Thyroid gland (tissue), 4 donors: Measurements from ENCODE around the gene SLC7A6OS. TPM values are rescaled to one million over a fixed set of nuclear protein-coding genes. Genes with fewer than 3 reads are reported as not detected.

Experiments
- DNase-seq, 2 donors: peaks; one replicate each; pipeline ENCODE4 v3.0.0-alpha.2; 2019
- H3K27ac ChIP-seq, 3 donors: fragments of 200-600 bp; sonication (generic); 1 replicate in 2 of 3; 2 replicates in 1 of 3; pipeline ENCODE4 v1.5.1; 2016 to 2019; ENCODE audit warnings: mild to moderate bottlenecking in 1 of 3, moderate library complexity in 1 of 3
- H3K27me3 ChIP-seq: fragments of 200-600 bp; sonication (generic); one replicate; pipeline ENCODE4 v1.5.1; 2019
- H3K36me3 ChIP-seq, 2 donors: fragments of 200-600 bp; sonication (generic); one replicate each; pipeline ENCODE4 v1.5.1; 2016 to 2019
- H3K4me1 ChIP-seq, 2 donors: fragments of 200-600 bp; sonication (generic); one replicate each; pipeline ENCODE4 v1.5.1; 2017 to 2019
- H3K4me3 ChIP-seq, 3 donors: fragments of 200-600 bp; sonication (generic); replicated peaks in 1 of 3; 1 replicate in 2 of 3; 2 replicates in 1 of 3; pipeline ENCODE4 v1.5.1; 2016; ENCODE audit warnings: mild to moderate bottlenecking in 1 of 3
- H3K9me3 ChIP-seq: fragments of 200-600 bp; sonication (generic); one replicate; pipeline ENCODE4 v1.5.1; 2017
- POLR2A ChIP-seq, 2 donors: fragments of 450-650 bp; IDR thresholded peaks; one replicate each; pipeline ENCODE4 v1.6.1; 2017; ENCODE audit warnings: antibody characterized with exemption in 2 of 2, mild to moderate bottlenecking in 2 of 2, moderate library complexity in 1 of 2
- WGBS, 2 donors: methylation state at CpG; one replicate each; pipeline ENCODE4 v1.1.5; 2017; 5-methylcytosine and 5-hydroxymethylcytosine counted together
- intact Hi-C: fragments of 100-400 bp; cut with DNase I; formaldehyde crosslinking; loops from one replicate; pipeline ENCODE4 v1.15.1; 2023
- total RNA-seq, 4 donors: library from RNA; depleted of rRNA; stranded (reverse); fragments of >200 nt; gene quantifications; one replicate each; pipeline ENCODE4 v1.2.3, GENCODE V29; 2016
- TF ChIP-seq, protein P1 (sequence below), 6 experiments: fragments of 200-600 bp in 3 of 6; fragments of 450-650 bp in 3 of 6; sonication (generic) in 3 of 6; IDR thresholded peaks; one replicate each; pipeline ENCODE4 v1.5.1; 2016 to 2019; ENCODE audit warnings: antibody characterized with exemption in 6 of 6, mild to moderate bottlenecking in 2 of 6, inconsistent platforms in 1 of 6, moderate library complexity in 1 of 6

SLC7A6OS gene
- total RNA-seq, 4 donors from 2014 or later: 13.4 to 25.8 (median 18.7) TPM

DNA sequence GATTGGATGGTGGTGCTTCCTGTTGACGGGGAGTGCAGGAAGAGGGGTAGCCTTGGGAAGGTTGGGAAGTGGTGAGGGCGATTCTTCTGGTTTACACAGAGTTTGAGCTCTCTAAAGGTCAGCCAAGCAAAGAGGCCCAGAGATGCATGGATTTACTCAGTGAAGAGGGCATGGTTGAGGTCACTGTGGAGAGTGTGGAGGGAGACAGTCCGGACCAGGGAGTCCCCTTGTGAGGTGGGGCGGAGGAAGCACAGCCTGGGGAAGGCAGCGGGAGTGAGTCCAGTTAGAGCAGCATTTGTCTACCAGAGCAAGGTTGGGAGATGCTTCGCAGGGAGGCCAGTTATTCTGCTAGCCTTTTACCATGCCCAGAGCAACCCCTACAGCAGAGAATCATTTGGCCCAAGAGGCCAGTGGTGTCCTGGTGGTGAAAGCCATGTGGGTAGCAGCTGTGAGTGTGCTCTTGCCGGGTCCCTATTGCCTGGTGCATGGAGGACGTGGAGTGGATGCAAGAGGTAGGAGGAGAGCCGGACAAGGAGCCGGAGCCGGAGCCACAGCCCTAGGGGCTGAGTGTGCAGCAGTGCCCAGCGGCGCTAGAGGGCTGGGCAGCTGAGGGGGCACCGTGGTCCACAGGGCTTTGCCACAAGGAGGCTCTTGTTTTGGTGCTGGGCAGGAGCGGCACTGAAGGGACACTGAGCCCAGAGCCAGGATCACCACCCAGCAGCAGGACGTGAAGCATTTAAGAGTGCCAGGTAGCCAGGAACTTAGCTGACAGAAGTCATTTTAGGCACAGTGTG is 27.8 kb upstream of the SLC7A6OS start:
- H3K36me3 ChIP-seq: peaks cover 0 to 5% of the 10 kb centered on the region in 2 donors
- intact Hi-C loops: no loop called here
- WGBS, 2 donors: 55 to 61% methylated on average over 16 of the region's 16 CpGs

DNA sequence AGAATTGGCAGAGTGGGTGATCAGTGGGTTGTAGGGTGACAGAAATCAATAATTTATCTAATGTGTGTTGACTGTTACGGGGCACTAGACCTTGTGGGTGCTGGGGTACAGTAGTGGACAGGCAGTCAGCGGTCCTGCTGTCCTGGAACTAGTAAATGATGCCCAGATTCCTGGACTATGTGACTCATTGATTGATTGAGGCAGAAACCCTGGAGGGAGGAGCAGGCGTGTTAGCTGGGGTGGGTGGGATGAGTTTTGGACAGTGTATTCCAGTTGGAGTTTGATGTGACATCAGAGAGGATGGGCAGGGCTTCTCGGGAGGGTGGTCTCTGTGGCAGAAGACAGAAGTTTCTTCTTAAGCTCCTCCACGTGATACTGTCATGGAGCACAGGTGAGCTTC is 24.4 kb upstream of the SLC7A6OS start:
- TF ChIP-seq, protein P1, sequence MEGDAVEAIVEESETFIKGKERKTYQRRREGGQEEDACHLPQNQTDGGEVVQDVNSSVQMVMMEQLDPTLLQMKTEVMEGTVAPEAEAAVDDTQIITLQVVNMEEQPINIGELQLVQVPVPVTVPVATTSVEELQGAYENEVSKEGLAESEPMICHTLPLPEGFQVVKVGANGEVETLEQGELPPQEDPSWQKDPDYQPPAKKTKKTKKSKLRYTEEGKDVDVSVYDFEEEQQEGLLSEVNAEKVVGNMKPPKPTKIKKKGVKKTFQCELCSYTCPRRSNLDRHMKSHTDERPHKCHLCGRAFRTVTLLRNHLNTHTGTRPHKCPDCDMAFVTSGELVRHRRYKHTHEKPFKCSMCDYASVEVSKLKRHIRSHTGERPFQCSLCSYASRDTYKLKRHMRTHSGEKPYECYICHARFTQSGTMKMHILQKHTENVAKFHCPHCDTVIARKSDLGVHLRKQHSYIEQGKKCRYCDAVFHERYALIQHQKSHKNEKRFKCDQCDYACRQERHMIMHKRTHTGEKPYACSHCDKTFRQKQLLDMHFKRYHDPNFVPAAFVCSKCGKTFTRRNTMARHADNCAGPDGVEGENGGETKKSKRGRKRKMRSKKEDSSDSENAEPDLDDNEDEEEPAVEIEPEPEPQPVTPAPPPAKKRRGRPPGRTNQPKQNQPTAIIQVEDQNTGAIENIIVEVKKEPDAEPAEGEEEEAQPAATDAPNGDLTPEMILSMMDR (IDR thresholded peaks at IDR 0.05): no peak
- no peak for TF ChIP-seq POLR2A (IDR thresholded peaks at IDR 0.05)
- Histone ChIP-seq H3K27me3 (no peaks in the 10 kb centered on the region), H3K27ac (no peak overlapping the region), H3K4me3 (no peak overlapping the region), H3K36me3 (peaks cover 0 to 5% of the 10 kb centered on the region in 2 donors), H3K9me3 (no peaks in the 10 kb centered on the region), H3K4me1 (peaks cover 40 to 68% of the 10 kb centered on the region in 2 donors)
- intact Hi-C loops: no loop called here
- 91 to 95% methylated on average over 5 of the region's 5 CpGs for WGBS, 2 donors
- DNase-seq: no peak

More for the DNA sequence above, 27.8 kb upstream of the SLC7A6OS start:
- peak; percentile 76 to 77 for DNase-seq
- TF ChIP-seq POLR2A (IDR thresholded peaks at IDR 0.05): no peak
- TF ChIP-seq, protein P1 (IDR thresholded peaks at IDR 0.05): no peak
- Histone ChIP-seq H3K4me1 (peaks cover 39 to 56% of the 10 kb centered on the region in 2 donors), H3K4me3 (no peak overlapping the region), H3K27ac (peak overlapping the region in 2 of 3 donors; percentile 1 to 51), H3K27me3 (no peaks in the 10 kb centered on the region), H3K9me3 (no peaks in the 10 kb centered on the region)

DNA sequence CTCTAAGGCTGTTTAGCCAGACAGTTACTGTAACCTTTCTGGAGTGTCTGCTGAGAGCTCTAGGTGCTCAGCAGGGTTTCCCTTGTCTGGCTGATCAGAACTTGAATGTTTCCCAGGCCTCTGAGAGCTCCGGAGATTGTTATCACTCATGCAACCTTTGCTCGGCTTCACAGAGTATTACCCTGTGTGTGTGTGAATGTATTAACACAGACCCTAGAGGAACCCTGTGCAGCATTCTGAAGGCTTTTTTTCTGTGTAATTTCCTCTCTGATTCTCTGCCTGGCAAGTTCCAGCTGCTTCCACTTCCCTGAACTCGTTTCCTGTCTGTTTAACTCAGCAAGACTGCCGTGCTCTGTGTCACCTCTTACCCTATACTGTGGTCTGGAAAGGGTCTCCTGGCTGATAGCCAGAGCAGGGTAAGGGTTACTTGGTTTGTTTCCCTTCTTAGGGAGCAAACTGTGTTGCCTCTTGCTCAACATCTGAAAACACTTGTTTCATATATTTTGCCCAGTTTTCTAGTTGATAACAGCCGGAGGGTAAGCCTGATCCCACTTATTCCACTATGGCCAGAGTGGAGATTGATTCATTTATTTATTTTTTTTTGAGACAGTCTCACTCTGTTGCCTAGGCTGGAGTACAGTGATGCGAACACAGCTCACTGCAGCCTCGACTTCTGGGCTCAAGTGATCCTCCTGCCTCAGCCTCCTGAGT is 21.8 kb upstream of the SLC7A6OS start:
- H3K27me3 ChIP-seq: no peaks in the 10 kb centered on the region
- 25 to 28% methylated on average over 7 of the region's 7 CpGs for WGBS, 2 donors
- H3K36me3 ChIP-seq: peaks cover 0 to 3% of the 10 kb centered on the region in 2 donors
- H3K4me1 ChIP-seq: peaks cover 24 to 62% of the 10 kb centered on the region in 2 donors
- H3K27ac ChIP-seq: peak overlapping the region; percentile 19 to 78 (median 74)
- H3K4me3 ChIP-seq: no peak overlapping the region
- DNase-seq: peak; percentile 74 to 75
- TF ChIP-seq POLR2A (IDR thresholded peaks at IDR 0.05): no peak
- TF ChIP-seq, protein P1 (IDR thresholded peaks at IDR 0.05): no peak
- H3K9me3 ChIP-seq: no peaks in the 10 kb centered on the region
- intact Hi-C loops: no loop called here

DNA sequence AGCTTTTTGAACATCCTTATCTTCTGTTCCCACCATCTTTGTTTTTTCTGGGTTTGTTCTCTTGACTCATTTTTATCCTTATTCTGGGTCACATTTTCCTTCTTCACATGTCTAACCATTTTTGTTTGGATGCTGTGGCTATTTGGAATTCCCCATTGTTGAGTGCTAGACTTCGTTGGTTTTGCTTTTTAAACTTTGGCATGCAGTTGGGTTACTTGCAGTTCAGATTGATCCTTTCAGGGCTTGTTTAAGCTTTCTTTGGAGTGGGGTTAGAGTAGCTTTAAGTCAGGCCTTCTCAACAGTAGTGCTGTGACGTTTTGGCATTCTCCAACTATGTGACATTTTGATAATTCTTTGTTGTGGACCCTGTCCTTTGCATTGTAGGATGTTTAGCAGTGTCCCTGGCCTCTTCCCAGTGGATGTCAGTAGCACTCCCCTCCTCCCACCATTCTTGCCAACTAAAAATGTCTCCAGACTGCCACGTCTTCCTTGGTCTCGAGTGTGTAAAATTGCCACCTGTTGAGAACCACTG is 21.2 kb upstream of the SLC7A6OS start:
- H3K4me3 ChIP-seq: no peak overlapping the region
- H3K27me3 ChIP-seq: no peaks in the 10 kb centered on the region
- no peaks in the 10 kb centered on the region for H3K9me3 ChIP-seq
- peaks cover 23 to 60% of the 10 kb centered on the region in 2 donors for H3K4me1 ChIP-seq
- DNase-seq: no peak
- TF ChIP-seq POLR2A (IDR thresholded peaks at IDR 0.05): no peak
- TF ChIP-seq, protein P1 (IDR thresholded peaks at IDR 0.05): no peak
- intact Hi-C loops: no loop called here
- H3K27ac ChIP-seq: peak overlapping the region; percentile 19 to 78 (median 74)
- WGBS, 2 donors: 2 to 13% methylated on average over 4 of the region's 4 CpGs
- H3K36me3 ChIP-seq: no peaks in the 10 kb centered on the region
